Activated naive CD4-positive, alpha-beta T cell treated with Interleukin-2 at 50 U/mL for 16 hours (primary cell): Measurements from ENCODE around the gene TLE5.

ENCODE experiments used
- DNase-seq: peaks from one replicate; pipeline ENCODE4 v3.0.0-alpha.2; 2020

The TLE5 gene, protein sequence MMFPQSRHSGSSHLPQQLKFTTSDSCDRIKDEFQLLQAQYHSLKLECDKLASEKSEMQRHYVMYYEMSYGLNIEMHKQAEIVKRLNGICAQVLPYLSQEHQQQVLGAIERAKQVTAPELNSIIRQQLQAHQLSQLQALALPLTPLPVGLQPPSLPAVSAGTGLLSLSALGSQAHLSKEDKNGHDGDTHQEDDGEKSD

DNA sequence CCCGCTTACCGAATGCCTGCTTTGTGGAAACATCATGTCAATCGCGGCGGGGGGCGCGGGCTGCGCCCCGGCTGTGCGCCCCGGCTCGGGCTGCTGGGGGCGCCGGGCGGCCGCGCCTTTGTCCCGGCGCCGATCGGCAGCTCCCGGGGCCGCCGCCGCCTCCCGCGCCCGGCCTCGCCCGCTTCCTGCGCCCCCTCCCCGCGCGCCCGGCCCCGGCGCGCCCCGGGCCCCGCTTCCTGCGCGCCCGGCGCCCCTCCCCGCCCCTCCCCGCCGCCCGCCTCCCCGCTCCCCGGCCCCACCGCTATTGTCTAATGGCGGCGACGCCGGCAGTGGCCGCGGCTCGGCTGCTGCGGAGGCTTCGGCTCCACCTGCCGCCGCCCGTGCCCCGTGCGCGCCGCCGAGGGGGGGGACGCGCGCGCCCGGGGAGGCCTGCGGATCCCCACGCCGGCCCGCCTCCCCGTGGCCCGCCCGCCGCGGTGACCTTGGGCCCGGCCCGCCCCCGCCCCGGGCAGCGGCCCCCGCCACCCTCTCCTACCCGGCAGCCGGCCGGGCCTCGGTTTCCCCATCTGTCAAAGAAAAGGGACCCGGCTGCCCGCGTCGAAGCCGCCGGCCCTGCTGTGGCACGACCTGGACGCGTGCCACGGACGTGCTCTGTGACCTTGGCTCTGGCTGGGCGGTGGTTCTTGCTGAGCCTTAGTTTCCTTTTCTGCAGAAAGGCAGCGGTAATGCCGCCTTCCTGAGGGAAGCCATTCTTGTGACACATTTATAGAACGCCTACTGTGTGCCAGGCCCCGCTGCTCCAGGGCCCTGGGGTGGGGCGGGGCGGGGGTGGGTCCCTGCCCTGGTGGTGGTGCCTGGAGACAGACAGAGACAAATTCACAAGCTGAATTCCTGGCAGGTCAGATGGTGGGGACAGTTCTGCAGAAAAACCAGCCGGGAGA is at the start of gene TLE5:
TSS of gene TLE5 (minus strand) at position 331 of the 941 bp plus-strand sequence. CDS start at position 36, 295 bp downstream.
- peak; percentile 73 for DNase-seq

DNA sequence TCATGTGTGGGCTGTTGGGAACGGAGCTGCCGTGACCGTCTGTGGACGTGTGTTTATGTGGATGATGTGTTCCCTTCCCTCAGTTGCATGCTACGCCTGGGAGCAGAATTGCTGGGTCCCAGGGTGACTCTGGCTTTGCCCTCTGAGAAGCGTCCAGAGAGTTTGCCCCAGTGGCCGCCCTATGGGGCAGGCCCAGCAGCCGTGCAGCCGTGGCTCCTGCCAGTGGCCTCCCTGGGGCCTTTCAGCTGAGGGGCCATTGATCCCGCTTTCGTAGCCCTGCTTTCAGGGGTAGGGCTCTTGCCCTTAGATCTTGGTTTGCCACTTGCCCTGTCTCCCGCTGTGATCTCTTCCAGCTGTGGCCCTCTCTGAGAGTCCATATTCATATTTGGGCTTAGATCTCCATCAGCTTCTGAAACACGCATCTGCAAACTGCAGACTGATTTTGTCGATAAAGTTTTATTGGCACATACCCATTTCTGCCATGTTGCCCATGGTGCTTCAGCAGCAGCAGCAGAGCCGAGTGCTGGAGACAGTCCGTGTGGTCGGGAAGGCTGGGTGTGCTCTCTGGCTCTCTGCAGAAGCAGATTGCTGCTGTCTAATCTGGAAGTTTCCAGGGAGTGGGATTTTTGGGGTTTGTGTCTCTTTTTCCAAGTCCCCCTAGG is 49.4 kb upstream of the TLE5 start:
- DNase-seq, result no peak

DNA sequence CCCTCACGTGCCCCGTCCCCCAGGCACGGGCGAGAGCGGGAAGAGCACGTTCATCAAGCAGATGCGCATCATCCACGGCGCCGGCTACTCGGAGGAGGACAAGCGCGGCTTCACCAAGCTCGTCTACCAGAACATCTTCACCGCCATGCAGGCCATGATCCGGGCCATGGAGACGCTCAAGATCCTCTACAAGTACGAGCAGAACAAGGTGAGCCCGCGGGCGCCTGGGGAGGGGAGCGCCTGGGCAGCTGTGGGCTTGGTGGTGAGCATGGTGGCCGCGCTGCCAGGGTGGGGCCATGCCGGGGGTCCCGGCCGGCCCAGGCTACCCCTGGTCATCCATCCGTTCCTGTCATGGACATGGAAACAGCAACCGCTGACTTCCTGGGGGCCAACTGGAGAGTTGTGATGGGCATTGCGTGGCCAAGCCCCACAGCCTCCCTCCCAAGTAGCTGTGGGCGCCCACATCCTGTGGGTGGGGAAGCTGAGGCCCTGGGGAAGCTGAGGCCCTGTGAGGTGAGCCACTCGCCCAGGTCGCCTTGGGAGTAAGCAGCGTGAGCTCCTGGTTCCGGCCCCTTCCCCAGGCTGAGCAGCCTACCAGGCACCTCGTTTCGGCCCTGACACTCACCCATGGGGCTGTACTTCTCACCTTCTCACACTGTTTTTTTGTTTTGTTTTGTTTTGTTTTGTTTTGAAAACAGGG is 48.0 kb upstream of the TLE5 start:
- DNase-seq, result no peak

DNA sequence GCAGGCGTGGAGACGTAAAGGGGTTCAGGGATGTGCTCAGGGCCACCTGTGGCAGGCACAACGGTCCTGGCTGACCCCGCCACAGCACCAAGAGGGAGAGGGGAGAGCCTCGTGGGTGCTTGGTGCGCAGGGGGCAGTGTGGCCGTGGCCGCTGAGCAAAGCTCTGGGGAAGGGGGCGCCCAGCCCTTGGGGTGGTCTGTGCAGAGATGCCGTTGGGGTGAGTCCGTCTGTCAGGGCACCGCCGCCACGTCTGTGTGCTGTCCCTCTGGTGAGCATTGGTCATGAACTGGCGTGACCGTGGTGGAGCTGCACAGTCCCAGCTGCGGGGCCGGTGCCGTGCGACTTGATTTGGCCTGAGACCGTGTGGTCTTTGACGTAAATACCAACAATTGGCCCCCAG is 47.2 kb upstream of the TLE5 start:
- no peak for DNase-seq

DNA sequence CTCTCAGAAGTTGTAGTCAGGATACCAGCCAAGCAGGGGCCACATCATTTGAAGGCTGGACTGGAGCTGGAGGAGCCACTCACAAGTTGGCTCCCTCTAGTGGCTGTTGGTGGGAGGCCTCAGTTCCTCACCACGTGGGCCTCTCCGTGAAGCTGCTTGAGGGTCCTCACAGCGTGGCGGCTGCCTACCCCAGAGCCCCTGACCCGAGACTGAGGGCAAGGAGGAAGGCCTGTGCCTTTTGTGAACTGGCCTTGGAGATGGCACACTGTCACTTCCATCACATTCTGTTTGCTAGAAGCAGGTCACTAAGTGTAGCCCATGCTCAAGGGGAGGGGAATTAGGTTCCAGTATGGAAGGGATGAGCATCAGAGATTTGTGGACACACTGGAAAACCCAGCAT is 46.5 kb upstream of the TLE5 start:
- peak; percentile 75 for DNase-seq

DNA sequence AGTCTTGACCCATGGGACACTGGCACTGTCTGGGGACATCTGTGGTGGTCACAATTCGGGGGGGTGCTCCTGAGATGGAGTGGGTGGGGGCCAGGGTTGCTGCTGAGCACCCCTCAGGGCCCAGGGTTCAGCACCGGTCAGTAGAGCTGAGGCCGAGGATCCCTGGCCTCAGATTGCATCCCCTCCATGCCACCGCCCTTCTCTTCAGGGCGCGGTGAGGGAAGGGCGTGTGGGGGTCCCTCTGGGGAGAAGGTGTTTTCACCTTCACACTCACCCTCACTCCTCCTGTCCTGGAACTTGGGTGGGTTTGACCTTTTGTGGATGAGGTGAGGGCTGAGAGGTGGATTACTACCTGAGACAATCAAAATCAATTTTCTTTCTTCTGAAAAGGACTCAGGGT is 45.4 kb upstream of the TLE5 start:
- no peak for DNase-seq

DNA sequence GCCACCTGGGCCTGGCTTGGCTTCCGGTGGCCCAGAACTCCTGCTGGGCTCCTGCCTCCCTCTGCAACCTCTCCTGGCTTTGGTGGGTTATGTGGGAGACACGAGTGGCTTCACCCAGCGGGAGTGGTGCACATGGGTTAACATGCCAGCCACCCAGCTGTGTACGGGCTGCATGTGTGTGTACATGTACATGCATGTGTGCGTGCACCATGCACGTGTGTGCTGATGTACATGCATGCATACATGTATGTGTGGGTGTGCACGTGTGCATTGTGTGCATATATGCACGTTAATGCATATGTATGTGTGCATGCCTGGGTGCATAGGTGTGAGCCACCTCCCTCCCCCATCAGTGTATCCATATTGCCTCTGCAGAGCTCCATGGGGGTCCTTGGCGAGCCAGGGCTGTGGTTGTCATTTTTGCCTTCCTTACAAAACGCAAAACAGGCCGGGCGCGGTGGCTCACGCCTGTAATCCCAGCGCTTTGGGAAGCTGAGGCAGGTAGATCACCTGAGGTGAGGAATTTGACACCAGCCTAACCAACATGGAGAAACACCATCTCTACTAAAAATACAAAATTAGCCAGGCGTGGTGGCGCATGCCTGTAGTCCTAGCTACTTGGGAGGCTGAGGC is 44.3 kb upstream of the TLE5 start:
- no peak for DNase-seq

DNA sequence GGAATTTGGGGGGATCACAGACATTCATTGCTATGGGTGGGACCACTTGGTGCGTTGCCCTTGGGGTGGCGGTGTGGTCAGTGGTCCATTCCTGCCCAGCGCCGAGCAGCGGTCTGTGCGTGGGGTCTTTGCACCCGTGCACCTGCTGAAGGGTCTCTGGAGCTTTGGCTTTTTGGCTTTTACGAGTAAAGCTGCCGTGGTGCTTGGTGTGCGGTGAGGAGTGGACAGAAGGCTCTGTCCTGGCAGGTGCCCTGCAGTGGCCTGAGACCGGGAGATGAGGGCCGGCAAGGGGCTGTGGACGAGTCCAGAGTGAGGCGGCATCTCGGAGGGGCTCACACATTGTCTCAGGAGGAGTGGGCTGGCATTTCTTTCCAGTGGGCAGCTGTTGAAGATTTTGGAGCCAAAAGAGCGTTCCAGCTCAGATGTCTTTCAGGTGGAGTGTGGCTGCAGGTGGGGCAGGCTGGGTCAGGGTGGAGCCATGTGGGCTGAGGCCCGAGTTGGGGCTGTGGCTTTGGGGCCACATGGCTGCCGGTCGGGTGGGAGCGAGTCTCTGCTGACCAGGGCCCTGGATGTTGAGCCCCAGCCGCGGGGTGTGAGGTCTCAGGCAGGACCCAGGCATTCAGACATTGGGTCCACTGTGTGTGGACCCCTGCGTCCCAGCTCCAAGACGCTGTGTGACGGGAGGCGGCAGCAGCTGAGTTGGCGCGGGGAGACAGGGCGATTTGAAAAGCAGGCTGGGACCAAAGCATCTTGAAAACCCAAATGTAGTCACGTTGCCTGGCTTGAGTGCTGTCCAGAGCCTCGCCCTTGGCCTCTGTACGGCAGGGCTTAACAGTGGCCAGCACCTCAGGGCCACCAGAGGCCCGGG is 43.6 kb upstream of the TLE5 start:
- no peak for DNase-seq

DNA sequence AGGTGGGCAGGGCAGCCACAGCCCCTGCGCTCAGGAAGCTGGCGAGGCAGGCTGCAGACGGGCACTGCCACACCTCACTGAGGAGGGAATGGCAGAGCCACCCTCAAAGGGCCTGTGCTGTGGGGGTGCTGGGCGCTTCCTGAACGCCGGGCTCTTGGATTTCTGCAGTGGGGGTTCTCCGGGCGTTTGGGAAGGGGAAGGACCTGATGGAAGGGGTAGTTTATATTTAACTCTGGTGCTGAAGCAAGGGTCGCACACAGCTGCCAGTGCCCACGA is 42.4 kb upstream of the TLE5 start:
- no peak for DNase-seq

DNA sequence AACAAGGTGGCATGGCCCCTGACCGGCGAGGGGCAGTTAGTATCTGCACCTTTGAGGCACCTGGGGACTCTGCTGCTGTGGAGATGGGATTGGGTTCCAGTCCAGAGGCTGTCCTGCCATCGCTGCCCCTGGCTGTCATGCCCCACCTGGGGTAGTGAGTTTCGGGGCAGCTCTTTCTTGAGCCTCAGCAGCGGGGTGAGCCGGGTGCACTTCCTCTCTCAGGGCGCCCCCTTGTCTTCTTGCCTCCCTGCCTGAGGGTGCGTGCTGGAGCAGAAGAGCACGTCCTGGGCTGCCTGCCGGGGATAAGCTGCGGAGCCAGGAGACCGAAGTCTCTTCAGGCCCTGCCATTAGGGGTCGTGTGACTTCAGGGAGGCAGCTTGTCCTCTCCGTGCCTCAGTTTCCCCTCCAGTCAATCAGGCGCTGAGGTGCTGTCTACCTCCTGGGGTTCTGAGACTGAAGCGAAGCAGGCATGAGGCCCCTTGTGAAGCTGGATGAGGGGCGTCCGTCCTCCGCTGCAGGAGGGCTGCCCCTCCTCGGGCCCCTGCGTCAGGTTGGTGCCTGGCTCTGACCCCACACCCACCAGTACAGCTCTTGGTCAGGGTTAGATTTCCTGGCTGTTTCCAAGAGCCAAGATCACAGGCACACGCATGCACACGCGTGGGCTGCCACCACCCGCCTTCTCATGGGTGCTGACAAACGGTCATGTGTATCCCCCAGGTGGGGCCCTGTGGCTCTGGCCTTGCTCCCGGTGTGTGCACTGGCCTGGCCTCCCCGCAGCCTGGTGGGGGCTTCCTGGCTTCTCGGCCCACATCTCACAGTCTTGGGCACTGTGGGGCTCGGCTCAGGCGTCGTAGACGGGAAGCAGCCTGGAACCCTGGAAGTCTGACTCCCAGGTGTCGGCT is 40.2 kb upstream of the TLE5 start:
- no peak for DNase-seq

DNA sequence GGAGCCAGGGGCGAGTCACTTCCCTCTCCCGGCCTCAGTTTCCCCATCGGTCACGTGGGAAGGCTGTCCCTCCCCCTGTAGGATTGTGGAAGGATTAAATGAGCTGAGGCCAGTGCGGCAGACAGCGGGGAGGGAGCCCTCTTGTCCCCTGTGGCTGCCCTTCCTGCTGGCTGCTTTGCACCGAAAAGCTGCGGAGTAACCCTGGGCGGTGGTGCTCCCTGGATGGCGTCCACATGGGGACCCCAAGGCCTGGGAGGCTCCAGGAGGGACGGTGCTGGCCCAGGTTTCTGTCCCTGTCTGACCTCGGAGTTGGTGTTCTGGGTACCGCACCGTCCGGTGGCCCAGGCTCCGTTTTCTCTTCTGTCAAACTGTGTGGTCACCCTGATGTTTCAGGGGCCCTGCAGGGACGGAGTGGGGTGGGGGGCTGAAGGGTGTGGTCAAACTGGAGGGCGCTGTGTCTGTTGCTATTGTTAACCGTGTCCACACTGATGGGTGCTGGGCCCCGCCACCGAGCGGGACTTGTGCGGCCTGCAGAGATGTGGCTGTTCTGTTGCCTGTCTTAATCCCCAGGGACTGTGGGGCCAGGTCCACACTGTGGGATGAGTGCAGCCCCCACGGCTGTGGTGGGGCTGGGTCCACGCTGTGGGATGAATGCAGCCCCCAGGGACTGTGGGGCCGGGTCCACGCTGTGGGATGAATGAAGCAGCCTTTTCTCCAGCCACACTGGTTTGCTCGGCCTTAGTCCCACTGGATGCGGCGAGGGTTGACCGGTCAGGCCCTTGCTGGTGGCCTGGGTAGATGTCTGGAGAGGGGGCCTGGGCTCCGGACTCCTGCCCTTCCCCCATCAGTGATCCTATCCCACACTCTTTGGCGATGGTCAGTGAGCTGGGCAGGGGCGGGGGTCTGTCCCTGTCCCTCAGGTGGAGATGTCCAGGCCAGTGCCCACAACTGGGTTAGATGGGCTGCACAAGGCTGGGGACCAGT is 38.7 kb upstream of the TLE5 start:
- no peak for DNase-seq

DNA sequence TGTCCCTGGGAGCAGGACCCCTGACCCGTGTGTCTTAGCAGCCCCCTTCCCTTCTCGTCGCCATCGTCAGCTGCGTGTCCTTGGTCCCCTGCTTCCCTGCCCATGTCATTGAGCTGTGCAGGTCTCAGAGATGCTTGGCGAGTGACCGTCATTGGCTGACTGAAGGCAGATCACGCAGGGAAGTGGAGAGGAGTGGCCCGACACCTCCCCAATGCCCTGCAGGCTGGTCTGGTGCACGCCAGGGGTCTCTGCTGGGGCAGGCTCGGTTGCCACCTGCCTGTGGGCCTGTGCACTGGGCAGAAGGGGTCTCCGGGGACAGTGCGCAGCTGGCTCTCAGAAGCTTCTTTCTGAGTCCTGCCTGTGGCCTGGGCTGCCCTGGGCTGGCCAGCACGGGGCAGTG is 38.0 kb upstream of the TLE5 start:
- DNase-seq, result no peak

DNA sequence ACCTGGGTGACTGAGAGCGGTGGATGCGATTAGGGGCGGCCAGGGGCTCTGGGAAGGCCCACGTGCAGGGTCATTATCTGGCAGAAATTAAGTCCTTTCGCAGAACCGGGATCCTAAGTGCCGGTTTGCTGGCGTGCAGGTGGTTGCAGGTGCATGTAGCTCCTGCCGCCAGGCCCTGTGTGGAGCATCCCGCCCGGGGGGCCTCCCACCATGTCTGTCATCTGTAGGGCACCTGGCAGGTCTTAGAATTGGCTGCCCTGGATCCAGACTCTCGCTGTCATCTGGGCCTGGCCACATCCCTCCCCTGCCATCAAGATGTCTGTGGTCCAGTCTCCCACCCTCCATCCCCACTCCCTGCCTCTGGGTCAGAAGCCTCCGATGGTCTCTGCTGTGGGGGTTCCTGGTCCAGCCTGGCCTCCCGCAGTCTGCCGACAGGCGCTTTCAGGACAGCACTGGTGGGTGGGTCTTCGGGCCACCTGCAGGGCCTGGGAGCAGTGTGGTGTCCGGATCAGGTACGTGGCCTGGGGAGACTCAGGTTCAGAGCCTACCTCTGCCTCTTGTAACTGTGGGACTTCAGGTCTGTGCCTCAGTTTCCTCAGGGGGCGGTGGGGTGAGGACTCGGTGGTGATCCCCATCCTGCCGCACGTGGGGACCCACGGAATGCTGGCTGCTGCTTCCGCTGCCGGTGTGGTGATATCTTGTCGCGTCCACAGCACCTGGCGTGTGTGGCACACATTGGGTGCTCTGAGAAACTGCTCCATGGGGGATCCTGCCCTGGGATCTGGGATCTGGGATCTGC is 37.3 kb upstream of the TLE5 start:
- no peak for DNase-seq

DNA sequence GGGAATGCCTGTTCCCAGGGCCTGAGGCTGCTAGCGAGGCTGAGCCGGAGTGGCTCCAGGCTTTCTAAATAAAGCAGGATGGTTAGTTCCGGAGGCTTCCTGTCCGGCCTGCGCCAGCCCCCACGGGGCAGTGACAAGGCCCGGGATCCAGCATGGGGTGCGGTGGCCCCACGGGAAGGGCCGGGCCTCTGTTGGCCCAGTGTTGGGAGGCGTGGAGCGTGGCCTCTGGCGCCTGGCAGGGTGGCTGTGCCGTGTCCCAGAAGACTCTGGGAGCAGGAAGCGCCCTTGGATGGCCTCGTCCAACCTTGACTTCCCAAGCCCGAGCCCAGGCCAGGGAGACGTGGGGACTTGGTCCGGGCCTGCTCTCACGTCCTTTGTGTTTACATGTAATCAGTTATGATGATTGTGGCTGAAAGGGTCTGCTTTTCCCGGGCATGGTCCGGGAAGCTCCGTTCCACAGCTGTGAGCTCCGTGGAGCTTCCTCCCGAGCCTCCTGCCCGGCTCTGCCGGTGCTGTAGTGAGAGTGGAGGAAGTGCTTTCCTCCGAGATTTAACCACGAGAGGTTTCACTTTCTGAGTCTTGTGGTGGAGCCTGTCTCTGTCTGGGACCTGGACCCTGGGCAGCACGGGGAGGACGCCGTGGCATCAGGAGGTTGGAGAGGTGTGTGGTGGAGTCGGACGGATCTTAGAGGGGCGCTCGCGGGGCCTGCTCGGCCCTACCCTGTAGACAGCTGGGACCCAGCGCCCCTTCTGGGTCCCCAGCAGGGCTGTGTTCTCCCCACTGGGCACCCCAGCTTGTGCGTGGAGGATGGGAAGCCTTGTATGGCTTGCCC is 36.4 kb upstream of the TLE5 start:
- no peak for DNase-seq

DNA sequence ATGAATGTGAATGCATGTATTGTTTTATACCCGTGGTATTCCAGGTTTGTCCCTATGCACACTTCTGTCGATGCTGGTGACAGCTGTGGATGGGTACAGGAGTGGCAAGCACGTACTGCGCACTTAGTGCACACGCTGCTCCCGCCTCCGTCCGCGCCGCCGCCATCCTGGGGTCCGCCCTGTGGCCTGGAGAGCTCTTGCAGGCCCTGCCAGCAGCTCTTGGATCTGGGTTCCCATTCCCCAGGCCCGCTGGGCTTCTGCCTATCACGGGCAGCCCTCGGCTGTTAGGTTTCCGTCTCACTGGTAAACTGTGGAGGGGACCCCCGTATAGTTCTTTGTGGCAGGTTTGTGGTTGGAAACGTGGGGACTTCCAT is 35.8 kb upstream of the TLE5 start:
- DNase-seq, result no peak

DNA sequence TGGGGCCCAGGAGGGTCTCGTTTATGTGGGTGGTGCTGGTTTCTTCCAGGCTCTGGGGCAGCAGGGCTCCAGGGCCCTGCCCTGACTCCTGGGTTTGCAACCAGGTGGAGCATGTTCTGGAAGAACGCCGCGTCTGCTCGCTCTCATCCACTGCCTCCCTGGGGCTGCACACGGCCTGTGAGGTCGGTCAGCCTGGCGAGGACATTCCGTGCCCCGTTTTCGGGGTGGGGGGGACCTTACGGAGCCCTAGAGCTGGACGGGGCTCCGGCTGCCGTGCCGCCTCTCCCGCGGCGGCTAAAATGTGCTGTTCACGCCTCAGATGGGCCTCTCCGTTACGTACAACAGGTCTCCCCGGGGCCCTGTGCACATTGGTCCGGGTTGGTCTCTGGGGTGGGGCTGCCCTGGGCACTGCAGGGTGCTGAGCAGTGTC is 35.2 kb upstream of the TLE5 start:
- DNase-seq, result no peak

DNA sequence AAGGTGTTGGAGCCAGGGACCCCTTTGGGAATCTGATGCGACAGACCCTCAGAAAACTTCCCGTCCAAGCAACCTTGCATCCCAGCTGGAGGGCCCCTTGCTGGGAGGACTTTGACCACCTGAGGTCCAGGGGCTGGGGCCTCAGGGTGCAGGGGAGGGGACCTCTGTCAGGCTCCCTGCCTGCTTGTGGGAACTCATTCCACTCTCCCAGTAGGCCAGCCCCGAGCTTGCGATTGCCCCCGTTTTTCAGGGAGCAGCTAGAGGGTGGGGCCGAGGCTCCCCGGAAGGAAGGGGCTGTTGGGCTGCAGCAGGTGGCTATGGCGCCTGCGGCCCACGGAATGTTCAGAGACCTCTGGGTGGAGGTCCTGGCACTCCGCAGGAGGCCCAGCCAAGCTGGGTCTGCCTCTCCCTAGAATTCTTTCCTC is 34.6 kb upstream of the TLE5 start:
- no peak for DNase-seq
